Cerebellar cortex (tissue), 1 donor: Measurements from ENCODE around the gene BTBD16.
A peak's percentile ranks its signal among the peaks of the same experiment; 100 is the strongest.

ENCODE experiments used
- DNase-seq: peaks from one replicate; pipeline ENCODE4 v3.0.0-alpha.2; 2015; ENCODE audit warnings: low spot score

The BTBD16 gene

DNA sequence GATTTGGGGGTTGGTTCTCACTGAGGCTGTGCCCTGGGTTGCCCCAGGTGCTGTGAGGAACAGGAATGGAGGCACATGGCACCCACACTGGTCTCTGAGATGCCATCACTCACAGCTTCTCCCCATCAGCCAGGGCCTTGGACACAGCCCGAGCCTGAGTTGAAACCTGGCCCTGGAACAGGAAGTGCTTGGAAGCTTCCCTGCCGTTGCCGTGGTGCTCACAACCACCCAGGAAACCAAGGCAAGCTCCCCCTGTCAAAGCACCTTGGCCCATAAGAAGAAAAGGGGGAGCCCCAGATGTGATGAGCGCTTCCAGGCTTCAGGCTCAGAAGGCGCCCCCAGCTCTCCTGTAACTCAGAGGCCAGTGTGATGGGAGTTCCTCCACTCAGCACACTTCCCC lies at the start of gene BTBD16:
Gene BTBD16, plus strand, starts transcription at position 221 of the 400 bp plus-strand sequence. CDS start 3,786 bp downstream, outside the sequence.
- no peak for DNase-seq

DNA sequence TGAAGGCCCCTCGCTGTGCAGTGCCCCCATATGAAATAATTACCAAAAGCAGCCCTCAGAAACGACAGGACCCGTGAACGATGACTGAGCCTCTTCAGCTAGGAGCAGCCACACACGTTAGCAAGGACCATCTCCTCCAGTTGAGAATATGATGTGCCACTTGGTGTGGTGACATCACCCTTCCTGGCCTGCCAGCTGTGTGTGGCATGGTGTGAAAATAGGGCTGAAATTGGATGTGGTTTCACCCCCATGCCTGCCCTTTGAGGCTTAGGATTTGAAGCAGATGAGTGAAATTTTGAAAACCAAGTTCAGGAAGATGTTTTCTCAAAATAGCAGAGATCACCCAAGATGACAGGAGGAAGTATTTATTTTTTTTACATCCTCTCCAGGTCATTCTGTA lies 49.1 kb upstream of the BTBD16 start:
- no peak for DNase-seq

DNA sequence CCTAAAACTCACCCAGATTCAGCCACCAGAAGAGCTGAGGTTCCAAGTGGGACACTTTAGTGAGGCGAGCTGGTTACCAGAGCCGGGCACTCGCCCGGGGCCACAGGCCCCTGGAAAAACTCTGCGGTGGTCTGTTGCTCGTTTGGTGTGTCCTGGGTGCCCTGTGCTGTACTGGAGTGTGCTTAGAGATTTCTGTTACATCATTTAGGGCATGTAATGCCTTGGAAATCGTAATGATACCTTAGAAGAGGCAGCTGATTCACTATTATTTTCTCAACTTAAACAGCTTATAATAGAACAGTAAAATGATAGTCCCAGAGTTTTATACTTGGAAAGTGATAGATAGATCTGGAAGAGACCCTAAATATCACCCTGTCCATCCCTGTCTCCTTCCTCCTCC lies 48.5 kb upstream of the BTBD16 start:
- DNase-seq: no peak

DNA sequence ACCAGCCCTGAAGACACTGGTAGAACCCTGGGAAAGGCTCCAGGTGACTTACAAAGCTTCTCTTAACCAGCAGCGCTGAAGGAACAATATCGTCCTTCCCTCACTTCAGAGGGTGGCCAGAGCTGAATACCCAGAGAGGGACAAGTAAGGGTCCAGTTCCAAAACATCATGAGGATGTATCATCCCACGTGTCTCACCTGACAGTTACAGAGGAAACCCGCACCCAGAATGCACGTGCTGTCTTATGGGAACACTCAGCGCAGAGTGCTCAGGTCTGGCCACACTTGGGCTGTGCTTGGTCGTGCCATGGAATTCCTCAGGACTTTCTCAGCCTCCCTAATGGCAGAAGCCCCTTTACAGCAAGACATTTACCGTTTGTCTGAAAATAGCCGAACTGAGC lies 46.9 kb upstream of the BTBD16 start:
- no peak for DNase-seq

DNA sequence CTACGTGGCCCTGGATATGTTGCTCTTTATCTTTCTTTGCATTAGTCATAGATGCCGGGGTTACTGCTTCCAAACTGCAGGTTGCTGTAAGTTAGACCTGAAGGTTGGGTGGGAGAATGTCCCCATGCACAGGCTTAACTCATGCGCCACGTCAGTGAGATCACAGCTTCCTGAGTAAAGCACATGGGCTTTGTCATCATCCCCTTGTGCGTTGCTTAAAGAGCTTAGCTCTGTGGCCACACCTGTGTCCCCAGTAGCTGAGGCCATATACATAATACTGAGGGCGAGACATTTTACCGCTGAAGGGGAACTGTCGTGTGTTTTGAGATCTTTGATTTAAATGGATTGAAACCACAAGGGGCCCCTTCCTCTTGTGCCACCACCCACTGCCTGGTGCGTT lies 45.8 kb upstream of the BTBD16 start:
- DNase-seq: no peak

DNA sequence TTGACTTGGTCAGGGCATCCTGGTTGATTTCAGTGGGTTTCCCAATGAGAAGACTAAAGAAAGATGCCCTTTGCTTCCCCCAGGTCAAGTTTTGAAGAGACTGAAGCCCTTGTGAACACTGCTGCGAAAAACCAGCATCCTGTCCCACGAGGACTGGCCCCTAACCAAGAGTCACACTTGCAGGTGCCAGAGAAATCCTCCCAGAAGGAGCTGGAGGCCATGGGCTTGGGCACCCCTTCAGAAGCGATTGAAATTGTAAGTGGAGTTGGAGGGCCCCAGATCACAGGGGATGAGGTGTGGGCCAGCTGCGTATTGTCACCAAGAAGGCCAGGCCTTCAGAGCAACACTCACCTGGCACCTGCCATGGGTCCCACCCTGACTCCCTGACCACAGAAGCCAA lies 43.3 kb upstream of the BTBD16 start:
- DNase-seq: no peak

DNA sequence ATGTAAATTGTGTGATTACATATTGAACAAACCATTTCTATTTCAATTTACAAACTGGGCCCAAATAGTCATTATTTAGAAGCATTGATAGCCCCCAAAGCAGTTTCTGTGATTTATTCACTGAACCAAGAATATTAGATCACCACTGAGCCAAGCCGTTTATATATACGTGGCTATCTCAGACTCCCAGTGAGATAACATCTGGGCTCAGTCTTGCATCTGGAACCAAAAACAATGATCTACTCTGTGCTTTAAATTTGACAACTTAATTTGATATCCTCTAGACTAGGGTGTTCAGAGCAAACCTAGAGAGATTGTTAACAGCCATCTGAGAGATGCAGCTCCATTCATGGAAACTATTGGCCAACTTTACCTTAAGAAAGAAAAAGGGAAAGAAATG lies 41.4 kb upstream of the BTBD16 start:
- no peak for DNase-seq

DNA sequence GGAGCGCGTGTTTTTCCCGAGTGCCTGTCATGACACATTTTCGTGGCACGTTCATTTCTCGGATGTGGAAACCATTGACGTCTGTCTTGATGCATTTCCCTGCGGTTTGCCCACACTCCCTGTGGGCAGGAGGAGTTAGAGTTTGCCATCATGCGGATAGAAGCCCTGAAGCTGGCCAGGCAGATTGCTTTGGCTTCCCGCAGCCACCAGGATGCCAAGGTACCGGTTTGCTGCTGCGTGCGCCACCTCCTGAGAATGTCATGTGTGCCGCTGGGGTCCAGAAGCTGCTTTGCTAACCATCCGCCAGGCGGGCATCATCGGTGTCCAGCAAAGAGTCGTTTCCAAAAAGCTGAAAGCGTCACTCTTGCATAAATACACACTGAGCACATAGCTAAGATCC lies 40.9 kb upstream of the BTBD16 start:
- DNase-seq: peak; percentile 60

DNA sequence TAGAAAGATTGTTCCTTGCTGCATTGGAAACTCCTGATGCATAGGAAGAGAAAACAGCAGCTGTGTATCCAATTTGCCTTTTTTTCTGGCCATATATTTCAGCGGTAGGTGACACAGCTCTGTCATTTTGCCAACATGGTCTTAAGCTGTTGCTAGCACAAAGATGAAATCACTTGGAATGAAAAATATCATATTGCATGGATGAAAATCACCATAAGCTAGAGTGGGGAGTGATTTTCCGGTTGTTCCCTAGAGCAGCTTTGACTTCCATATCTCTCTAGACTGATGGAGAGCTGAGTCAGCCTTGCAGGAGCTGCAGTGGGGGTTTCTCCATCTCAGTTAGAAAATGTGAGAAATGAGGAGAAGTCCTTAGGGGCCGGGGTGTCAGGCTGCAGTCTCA lies 38.3 kb upstream of the BTBD16 start:
- no peak for DNase-seq

DNA sequence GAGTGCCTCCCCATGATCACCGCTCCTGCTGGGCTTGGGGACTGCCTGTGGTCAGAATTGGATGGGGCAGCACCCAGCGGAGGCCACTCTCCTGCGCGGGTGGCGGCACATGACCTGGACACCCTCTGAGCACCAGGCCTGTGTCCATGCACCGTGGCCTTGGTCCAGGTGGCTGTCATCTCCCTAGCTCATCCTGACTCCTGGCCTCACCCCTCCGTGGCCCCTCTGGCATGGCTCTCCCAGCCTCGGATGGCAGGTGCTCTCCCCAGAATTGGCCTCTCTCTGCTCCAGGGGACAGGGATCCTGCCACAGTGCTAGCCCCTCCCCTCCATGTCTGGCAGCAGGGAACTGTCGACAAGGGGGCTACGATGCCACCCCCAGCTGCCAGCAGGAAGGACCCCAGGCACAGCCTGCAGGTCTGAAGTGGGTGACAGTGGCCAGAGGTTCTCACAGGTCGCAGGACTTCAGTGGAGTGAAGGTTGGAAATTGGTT lies 37.2 kb upstream of the BTBD16 start:
- DNase-seq: no peak

DNA sequence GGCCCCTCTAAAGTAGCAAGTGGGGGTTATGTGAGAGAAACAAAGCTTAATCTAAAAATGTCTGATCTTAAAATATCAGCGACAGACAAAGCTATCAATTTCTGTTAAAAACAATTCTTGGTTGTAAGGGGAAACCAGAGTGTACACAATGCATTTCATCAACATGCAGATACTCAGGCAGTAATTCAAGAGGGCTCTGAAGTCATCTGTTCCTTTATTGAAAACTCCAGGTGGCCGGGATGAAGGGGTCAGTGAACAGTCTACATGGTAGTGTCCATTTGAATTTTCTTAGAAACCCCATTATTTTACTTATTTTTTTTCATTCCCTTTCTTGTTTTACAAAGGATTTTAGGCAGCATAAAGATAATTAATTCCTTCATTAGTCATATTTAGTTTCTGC lies 36.7 kb upstream of the BTBD16 start:
- DNase-seq: no peak

DNA sequence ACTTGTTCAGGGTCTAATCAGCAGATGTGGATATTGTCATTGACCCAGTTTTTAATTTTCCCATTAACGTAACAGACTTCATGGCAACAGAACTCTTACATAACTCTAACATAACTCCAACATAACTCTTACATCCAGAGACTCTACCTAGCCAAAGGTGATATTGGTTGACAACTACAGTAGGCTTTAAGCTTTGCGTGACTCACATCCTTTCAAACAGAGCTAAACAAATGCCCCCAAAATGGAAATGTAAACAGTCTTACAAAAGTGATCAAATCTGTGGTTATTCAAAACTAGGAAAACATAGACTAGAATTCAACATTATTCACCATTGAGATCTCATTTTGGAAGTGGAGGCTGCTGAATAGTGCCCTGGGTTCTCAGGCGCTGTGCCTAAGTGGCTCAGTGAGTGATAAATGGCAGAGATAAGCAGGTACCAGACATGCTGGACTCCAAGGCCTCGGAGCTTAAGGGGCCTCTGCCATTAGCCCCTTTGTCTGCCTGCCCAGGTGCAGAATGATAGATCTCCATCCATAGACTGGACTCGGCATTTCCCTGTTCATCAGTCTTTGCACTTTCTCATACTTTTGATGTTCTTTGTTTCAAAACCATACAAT lies 34.3 kb upstream of the BTBD16 start:
- no peak for DNase-seq

DNA sequence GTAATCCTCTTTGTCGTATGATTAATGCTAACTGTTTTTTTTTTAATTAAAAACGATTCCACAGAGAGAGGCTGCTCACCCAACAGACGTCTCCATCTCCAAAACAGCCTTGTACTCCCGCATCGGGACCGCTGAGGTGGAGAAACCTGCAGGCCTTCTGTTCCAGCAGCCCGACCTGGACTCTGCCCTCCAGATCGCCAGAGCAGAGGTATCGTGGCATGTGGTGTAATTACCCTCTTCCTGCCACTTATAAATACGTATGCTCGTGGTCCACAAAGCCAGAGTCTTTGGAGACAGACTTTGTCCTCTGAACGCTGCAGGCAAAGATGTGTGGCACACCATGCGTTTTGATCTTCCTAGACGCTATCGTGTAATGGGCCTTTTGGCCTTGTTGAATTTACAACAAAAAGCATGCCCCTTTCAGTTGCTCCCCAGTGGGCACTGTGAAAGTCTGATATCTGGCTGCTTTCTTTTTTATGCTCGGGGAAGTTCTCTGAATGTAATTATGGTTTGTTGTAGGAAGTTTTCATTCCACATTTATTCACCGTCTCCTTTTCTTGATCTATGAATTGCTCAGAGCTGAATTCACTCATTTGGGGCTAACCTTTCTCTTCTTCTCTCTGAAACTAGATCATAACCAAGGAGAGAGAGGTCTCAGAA lies 33.6 kb upstream of the BTBD16 start:
- DNase-seq: no peak

DNA sequence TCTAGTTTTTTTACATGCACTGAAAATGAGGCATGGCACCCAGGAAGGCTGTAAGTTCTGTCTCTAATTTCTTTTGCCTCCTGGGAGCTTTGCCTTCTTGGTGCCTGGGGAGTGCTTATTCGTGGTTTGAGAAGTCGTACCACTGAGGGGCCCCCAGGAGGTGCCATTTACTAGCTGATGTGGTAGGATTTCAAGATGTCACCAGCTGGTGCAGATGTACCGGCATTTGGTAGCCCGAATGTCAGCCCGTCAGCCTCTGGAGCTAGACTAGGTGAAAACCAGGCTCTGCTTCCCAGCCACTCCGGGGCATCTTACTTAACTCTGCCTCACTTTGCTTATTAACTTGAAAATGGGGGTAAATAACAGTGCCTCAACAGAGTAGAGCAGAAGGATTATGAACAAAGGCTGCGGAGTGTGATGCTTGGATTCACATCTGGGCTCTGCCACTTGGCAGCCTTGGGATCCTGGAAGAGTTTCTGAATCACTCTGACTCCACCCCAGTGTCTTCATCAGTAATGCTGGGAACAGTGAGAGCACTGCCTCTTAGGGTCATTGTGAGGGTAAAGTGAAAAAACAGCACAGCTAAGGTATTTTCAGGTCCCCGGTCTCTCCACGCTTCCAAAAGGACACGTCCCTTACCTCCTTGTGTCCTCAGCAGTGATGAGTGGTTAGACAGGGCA lies 31.4 kb upstream of the BTBD16 start:
- DNase-seq: no peak

DNA sequence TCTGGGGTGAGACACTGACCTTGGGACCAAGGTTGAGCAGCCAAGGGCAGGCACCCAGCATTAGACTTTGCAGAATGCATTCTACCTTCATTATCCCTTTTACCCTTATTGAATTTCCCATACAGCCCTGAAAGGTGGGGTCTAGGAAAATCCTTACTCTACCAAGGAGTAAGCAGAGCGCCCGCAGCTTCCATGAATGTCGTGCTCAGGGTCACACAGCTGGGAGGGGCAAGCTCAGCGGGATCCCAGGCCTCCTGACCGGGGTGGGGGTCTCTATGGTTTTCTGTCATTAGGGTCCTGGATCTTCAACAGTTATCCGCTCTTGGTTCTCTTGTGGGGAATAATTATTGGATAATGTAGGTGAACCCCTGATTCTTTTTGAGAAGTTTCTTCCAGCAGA lies 30.7 kb upstream of the BTBD16 start:
- no peak for DNase-seq

DNA sequence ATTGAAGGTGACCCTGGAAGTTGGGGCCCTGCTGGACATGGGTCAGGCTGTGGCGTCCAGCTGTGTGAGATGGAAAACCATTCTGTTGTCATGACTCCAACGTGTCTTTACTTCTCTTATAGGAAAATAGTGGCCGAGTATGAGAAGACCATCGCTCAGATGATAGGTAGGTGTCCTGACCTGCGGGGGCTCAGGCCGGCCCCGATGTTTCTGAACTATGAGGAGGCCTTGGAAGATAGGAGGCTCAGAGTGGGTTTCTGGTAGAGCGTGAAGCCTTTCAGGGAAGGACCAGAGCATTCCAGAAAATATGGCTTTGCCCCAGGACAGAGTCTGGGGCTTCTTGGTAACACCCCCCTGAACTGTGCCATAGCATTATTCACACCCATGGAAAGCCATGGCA lies 29.3 kb upstream of the BTBD16 start:
- no peak for DNase-seq

DNA sequence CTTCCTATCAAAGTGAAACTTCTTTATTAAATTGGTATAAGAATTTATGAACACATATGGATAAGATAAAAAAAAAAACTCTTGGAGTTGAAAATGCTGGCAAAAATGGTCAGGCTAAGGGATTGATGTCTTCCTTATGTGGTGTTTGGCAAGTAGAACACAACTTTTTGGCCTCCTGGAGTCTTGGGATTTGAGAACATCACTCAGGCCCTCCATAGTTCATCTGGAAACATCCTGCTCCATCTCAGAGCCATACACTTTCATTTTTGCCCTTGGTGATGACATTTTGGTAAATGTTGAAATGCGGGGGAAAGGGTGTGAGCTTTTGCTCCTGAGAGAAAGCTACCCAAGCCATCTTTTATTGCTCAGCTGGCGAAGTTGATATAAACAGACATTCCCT lies 27.5 kb upstream of the BTBD16 start:
- no peak for DNase-seq

DNA sequence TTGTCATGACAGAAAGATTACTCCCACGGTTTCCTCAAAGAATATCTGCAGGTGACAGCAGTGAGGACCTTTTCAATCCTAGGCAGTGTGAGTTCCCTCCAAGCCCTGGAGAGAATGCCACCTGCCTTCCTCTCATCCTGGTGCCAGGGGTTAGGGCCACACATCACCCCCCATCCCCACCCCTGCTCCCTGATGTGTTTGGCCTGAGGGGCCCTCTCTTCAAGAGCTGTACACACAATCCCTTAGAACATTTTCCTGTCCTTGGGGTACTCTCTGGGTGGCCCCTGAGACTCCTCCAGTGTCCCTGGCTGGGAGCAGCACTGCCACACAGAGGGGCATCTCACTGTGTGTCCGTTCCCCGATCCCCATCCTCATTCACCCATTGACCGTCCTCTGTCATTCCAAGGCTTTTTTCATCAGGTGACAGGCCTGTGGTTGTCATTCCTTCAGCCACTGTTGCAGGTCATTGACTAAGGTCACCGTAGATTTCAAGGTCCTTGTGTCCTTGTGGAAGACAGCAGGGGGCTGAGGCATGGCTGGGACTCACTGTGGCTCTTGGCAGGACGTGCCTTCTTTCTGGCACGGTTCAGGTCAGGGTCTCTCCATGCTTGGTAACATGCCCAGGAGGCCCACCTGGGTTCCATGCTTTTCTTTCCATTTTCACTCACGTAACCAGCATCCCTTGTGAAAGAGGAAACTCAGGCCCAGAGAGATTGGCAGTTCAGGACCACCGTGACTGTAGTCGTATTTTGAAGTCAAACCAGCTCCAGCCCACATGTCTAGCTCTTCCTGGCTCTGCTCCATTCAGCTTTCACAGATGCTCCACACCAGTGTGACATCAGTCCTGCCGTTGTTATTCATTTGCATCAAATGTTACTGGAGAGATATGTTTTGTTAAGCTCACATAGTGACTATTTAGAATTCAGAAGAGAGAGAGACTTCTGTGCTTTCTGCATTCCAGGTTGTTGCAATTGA lies 26.8 kb upstream of the BTBD16 start:
- DNase-seq: no peak

DNA sequence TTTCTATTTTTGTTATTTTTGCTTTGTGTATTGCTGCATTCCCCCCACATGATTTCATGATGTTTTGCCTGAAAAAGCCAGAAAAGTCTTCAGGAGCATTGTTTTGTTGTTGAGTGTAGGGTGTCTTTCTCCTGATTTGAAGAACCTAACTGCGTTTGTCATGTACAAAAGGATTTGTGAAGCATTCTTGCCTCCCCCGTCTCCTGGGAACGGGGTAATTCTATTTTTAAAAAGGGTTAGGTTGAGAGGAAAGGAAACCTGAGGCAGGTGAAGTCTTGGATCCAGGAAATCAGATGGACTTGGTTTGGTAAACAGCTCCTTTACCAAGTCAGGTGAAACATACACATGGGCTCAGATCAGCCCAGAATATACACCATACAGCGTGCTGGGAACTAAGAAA lies 26.0 kb upstream of the BTBD16 start:
- DNase-seq: no peak

DNA sequence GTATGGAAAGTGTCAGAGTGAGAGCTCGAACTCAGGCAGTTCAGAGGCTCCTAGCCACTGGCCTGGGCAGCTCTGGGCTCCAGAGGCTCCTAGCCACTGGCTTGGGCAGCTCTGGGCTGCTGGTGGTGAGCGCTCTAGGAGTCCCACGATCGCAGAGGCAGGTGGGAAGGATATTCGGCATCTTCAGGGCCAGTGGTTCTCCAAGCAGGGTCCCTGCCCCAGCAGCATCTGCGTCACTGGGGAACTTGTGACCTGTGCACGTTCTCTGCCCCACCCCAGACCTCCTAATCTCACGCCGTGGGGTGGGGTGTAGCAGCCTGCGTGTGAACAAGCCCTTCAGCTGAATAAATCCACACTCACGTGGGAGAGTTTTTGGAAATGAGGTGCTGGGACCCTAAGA lies 25.2 kb upstream of the BTBD16 start:
- no peak for DNase-seq

DNA sequence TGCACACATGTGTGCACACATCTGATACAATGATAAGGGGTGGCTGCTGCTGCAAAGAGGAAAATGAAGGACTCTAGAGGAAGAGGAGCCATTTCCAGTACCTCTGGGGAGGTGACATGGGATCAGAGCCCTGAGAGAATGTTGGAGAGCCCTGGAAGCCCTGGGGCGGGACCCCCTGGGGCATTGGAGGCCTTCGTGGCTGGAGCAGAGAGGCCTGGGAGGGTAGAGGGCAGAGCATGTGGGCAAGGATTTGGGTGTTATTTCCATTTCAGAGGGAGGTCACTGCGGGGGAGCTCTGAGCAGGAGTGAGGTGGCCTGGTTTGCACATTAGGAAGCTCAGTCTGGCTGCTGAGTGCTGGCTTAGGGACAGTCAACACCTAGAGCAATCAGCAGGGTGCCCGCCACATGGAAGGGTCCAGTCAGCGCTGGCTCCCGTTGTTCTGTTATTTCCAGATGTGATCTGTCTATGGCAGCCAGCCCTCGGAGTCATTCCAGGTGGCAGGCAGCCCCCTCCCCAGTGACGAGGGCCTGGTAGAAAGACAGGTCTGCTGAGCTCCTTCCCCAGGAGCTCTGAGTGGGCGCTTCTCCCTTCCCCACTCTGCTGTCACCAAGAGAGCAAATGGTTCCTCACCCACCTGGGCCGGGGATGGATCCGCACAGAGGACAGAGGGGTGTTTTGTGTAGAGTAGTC lies 24.1 kb upstream of the BTBD16 start:
- no peak for DNase-seq
